Activated naive CD4-positive, alpha-beta T cell treated with anti-CD3 and anti-CD28 coated beads, Interleukin-2, amount 10 ng/mL, durations not matched to agents 7 days and 5 days (primary cell): ENCODE measurements around the gene GUCD1.
A peak's percentile ranks its signal among the peaks of the same experiment; 100 is the strongest.

Experiments used
- CTCF ChIA-PET: fragments of 350-600 bp; sonication (Branson Sonifier 250); formaldehyde crosslinking; loops from one replicate; lab custom pipeline; 2021; ENCODE audit warnings: antibody characterized with exemption; lab: Charles Lee
- DNase-seq: peaks from one replicate; pipeline ENCODE4 v3.0.0-alpha.2; 2020
- H3K27ac Mint-ChIP-seq: one replicate; pipeline ENCODE4 v1.8.0; 2021; ENCODE audit warnings: mild to moderate bottlenecking, moderate library complexity, mixed read lengths
- H3K27me3 Mint-ChIP-seq: one replicate; pipeline ENCODE4 v1.8.0; 2021; ENCODE audit warnings: mild to moderate bottlenecking, mixed read lengths
- H3K36me3 Mint-ChIP-seq: one replicate; pipeline ENCODE4 v1.8.0; 2021; ENCODE audit warnings: mixed read lengths
- H3K4me1 Mint-ChIP-seq: one replicate; pipeline ENCODE4 v1.8.0; 2021; ENCODE audit warnings: mixed read lengths
- H3K4me3 Mint-ChIP-seq: one replicate; pipeline ENCODE4 v1.8.0; 2021; ENCODE audit warnings: mild to moderate bottlenecking, moderate library complexity, mixed read lengths
- H3K9me3 Mint-ChIP-seq: one replicate; pipeline ENCODE4 v1.8.0; 2021; ENCODE audit warnings: mixed read lengths

Gene GUCD1

DNA sequence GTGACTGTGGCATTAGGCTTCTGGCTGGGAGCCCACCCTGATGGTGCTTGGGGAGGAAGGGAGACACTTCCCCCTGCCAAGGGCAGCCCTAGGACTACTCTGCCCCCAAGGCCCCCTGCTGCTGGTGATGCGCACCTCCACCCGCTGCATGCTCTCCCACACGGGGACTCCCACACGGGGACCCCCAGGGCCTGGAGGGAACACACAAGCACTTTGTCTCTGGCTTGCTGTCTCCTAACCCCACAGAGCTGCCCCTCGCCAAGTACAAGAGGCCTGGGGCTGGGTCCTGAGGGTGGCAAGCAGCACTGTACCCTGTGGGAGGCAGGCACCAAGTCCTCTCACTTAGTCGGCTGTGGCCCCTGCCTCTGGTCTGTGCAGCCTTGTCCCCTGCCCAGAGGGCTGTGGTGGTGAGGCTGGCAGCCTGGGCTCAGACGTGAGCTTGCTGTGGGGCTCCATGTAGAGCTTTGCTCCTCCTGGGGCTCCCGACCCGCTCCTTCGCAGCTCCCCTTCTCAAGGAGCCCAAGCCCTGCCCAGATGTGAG lies 30.0 kb upstream of the GUCD1 start:
- Mint-ChIP-seq H3K27me3 (no peaks in the 10 kb centered on the region), H3K36me3 (no peaks in the 10 kb centered on the region), H3K4me1 (peaks cover 2% of the 10 kb centered on the region), H3K9me3 (no peaks in the 10 kb centered on the region), H3K4me3 (no peak overlapping the region), H3K27ac (no peak overlapping the region)
- CTCF ChIA-PET, result no interaction called here
- DNase-seq, result no peak

DNA sequence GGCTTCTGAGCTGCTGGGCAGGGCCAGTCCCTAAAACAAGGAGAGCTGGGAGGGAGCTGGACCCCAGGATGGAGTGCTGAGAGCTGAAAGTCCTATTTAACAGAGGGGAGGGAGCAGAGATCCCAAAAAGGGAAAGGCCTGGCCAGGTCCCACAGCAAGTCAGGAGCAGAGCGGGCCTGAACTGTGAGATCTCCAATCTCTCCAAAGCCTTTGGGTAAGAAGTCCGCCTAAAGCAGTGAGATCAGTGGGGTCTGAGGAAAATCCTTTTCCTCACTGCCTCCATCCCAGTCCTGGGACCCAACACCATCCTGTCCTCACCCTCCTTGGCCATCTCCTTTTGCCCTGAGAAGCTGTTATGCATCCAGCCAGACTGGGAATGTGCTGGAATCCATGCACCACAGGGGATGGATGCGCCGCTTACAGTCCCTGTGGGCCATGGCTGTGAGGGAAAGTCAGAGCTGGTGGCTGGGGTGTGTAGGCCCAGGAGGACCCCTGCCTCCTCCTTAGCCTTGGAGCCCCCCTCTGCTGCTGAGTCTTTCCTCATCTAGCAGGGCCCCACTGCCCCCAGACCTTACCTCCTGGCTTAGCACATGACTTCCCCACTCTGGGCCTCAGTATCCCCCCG lies 29.3 kb upstream of the GUCD1 start:
- no peaks in the 10 kb centered on the region for H3K9me3 Mint-ChIP-seq
- H3K4me3 Mint-ChIP-seq, result no peak overlapping the region
- H3K27me3 Mint-ChIP-seq, result no peaks in the 10 kb centered on the region
- no peaks in the 10 kb centered on the region for H3K36me3 Mint-ChIP-seq
- H3K27ac Mint-ChIP-seq, result peak overlapping the region; percentile 11
- no peak for DNase-seq
- peaks cover 2% of the 10 kb centered on the region for H3K4me1 Mint-ChIP-seq
- CTCF ChIA-PET, result interaction anchor here (0.9 kb wide), 1 partner anchor 266 kb away, joined by 3 read pairs; no protein-coding TSS in a partner anchor

DNA sequence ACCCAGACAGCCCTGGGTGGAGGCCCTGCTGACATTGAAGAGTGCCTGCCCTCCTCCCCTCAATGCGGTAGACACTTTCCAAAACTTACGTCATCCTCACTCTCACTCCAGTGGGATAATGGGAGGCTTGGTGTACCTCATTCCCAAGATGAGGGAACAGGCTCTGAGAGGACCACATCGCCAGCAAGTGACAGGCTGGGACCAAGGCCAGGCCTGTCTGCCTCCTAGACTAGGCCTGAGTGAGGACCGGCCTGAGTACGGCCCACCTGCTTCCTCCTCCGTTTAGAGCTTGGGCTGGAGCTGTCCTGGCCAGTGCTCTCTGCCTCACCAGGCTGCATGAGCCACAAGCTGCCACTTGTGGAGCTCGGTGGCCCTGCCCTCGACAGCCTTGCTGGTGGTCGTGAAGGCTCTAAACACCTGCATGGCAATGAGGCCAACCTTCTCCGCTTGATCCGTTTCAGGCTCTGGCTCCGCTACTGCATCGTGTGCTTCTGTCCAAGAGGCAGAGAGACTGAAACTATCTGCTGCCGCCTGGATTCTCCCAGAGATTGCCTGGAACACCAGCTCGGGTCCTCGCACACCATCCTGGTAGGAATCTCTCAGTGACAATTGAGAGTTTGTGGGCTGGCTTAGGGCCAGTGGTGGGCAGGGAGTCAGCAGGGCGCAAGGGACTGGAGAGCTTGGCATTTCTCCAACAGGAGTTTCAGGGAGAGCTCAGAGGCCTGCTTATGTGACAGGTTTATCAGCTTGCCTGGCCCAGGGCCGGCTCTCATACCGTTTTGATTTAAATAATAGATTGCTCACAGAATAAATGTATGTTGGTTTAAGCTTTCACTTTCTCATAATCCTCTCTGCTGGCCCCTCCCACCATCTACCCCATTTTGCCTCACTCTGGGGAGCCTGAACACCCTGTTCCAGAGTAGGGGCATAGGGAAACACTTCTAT lies 28.6 kb upstream of the GUCD1 start:
- no peaks in the 10 kb centered on the region for H3K27me3 Mint-ChIP-seq
- peak overlapping the region; percentile 11 for H3K27ac Mint-ChIP-seq
- CTCF ChIA-PET, result interaction anchor here (0.9 kb wide), 1 partner anchor 267 kb away, joined by 3 read pairs; no protein-coding TSS in a partner anchor
- H3K9me3 Mint-ChIP-seq, result no peaks in the 10 kb centered on the region
- peaks cover 2% of the 10 kb centered on the region for H3K36me3 Mint-ChIP-seq
- no peak for DNase-seq
- H3K4me1 Mint-ChIP-seq, result peaks cover 2% of the 10 kb centered on the region
- H3K4me3 Mint-ChIP-seq, result no peak overlapping the region

DNA sequence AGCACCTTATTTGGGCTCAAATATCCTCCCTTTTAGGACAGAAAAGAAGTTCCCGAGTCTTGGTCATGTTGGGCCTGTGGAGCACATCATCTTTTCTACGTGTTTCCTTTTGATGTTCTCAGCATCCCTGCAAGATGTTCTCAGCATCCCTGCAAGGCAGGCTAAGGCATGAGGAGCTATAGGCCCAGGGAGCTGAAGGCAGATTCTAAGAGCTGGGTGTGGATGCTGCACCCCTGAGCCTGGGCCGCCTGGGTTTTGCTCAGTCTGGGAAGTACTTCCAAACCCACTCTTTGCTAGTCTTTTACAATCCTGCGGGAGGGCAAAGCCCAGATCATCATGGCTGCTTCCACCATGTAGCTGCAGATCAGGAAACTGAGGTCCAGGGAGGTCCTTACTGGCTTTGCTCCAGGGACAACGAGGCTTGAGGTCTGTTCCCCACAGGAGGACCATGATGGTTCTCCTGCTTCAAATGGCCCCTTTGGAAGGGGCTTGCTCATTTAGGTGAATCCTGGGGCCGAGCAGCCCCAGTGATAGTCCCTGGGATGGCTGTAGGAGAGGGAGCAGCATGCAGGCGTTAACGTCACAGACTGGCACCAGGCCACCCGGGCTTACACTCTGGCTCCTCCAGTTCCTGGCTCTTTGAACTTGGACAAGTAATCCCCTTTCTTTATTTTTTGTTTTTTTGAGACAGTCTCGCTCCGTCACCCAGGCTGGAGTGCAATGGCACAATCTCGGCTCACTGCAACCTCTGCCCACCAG lies 27.3 kb upstream of the GUCD1 start:
- no peak overlapping the region for H3K27ac Mint-ChIP-seq
- CTCF ChIA-PET, result no interaction called here
- H3K4me1 Mint-ChIP-seq, result peaks cover 2% of the 10 kb centered on the region
- H3K9me3 Mint-ChIP-seq, result no peaks in the 10 kb centered on the region
- H3K27me3 Mint-ChIP-seq, result no peaks in the 10 kb centered on the region
- no peak for DNase-seq
- H3K4me3 Mint-ChIP-seq, result no peak overlapping the region
- peaks cover 2% of the 10 kb centered on the region for H3K36me3 Mint-ChIP-seq

DNA sequence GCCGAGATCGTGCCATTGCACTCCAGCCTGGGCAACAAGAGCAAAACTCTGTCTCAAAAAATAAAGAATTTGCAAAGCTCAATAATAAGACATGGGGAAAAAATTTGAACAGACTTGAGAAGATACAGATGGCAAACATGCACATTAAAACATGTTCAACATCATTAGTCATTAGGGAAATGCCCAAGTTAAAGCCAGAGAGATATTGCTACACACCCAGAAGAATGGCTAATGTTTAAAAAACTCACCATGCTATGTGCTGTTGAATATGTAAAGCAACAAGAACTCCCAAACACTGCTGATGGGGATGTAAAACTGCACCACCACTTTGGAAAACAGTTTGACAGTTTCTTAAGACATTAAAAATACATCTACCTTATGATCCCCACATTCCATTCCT lies 25.3 kb upstream of the GUCD1 start:
- no peak overlapping the region for H3K27ac Mint-ChIP-seq
- H3K27me3 Mint-ChIP-seq, result no peaks in the 10 kb centered on the region
- no peak for DNase-seq
- peaks cover 2% of the 10 kb centered on the region for H3K4me1 Mint-ChIP-seq
- H3K4me3 Mint-ChIP-seq, result no peak overlapping the region
- H3K9me3 Mint-ChIP-seq, result no peaks in the 10 kb centered on the region
- CTCF ChIA-PET, result no interaction called here
- peaks cover 8% of the 10 kb centered on the region for H3K36me3 Mint-ChIP-seq

DNA sequence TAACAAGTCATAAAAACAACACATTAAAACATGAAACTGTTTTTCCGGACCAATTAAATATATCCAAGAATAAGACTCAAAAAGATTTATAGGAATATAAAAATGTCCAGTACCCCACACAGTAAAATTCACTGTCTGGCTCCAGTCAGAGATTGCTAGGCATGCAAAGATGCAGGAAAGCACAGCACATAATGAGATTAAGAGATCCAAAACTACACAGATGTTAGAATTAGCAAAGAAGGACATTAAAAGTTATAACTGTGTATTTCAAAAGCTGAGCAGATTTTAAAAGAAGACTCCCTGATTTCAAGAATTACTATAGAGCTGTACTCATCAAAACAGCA lies 24.3 kb upstream of the GUCD1 start:
- CTCF ChIA-PET, result no interaction called here
- no peaks in the 10 kb centered on the region for H3K4me1 Mint-ChIP-seq
- H3K4me3 Mint-ChIP-seq, result no peak overlapping the region
- H3K9me3 Mint-ChIP-seq, result no peaks in the 10 kb centered on the region
- no peaks in the 10 kb centered on the region for H3K27me3 Mint-ChIP-seq
- peaks cover 16% of the 10 kb centered on the region for H3K36me3 Mint-ChIP-seq
- no peak for DNase-seq
- no peak overlapping the region for H3K27ac Mint-ChIP-seq

DNA sequence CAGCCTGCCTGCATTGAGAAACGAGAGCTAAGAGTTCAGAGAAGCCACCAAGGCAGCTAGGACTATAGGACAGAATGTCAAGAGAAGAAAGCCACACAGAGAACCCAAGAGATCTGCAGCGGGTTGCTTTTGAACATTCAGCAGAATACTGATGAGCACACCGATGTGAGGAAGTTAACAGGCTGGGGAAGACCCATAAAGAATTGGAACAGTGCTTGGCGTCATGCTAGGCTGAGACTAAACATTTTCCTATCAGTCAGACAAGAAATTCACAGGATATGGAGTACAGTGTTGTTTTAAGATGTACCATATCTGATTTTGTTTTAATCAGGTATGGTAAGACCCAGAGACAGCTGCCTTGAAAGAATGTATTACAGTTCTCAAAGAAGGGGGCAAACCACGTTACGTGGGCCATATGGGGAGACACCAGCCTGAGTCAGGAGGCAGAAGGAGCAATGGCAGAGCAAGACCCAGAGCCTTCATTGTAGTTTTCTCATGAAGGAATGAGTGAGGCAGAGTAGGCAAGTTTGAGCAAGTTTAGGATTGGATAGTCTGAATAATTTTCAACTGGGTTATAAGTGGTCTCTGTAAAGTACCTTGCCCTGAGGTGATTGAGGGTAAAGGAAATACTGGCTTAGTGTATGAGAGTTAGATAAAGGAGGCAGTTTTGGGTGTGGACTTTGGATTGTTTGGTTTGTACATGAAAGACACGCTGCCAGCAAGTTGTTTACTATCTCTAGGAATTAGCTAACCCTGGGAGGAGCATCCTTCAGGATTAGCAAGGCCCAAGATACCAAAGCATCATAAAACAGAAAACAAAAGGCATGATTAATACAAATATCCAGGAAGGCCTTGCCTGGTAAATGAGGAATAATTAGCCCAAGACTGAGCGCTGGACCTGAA lies 23.7 kb upstream of the GUCD1 start:
- no peak for DNase-seq
- CTCF ChIA-PET, result no interaction called here
- Mint-ChIP-seq H3K4me3 (no peak overlapping the region), H3K27ac (no peak overlapping the region), H3K9me3 (no peaks in the 10 kb centered on the region), H3K27me3 (no peaks in the 10 kb centered on the region), H3K36me3 (peaks cover 16% of the 10 kb centered on the region), H3K4me1 (no peaks in the 10 kb centered on the region)

DNA sequence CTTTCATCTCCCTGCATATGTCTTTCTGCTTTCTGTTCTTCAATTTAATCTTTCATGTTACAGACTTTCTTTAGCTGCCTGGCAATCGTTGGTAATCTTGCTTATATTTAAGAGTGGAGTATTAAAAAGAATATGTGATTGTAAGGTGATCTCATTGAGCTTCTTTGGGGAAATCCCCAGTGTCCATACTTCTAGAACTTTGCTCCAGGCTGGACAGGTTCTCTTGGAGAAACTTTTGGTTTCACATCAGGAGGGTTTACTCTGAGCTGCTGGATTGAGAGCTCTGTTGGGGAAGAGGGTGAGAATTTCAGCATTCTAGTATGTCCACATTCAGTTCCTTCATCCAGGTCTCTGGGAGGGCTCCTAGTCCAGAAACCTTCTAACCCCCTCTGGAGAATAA lies 21.8 kb upstream of the GUCD1 start:
- CTCF ChIA-PET, result interaction anchor here (0.7 kb wide), 1 partner anchor 58 kb away, joined by 3 read pairs; no protein-coding TSS in a partner anchor

DNA sequence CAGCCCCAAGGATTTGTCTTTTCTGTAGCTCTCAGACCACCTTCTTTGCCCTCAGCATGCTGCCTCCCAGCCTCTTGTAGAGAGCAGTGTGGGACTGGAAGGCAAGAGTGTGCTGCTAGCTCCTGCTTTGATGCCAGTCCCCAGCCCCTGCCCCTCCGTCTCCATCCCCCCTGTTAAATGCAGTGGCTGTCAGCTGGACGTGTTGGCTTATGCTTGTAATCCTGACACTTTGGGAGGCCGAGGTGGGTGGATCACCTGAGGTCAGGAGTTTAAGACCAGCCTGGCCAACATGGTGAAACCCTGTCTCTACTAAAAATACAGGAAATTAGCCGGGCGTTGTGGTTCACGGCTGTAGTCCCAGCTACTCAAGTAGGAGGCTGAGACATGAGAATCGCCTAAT lies 16.3 kb upstream of the GUCD1 start:
- Mint-ChIP-seq H3K9me3 (no peaks in the 10 kb centered on the region), H3K4me3 (no peak overlapping the region), H3K4me1 (no peaks in the 10 kb centered on the region), H3K27me3 (no peaks in the 10 kb centered on the region), H3K36me3 (peaks cover 39% of the 10 kb centered on the region), H3K27ac (no peak overlapping the region)
- CTCF ChIA-PET, result no interaction called here
- DNase-seq, result no peak

More for the DNA sequence above, 21.8 kb upstream of the GUCD1 start:
- peaks cover 27% of the 10 kb centered on the region for H3K36me3 Mint-ChIP-seq
- no peak for DNase-seq
- no peaks in the 10 kb centered on the region for H3K9me3 Mint-ChIP-seq
- H3K27ac Mint-ChIP-seq, result no peak overlapping the region
- no peaks in the 10 kb centered on the region for H3K27me3 Mint-ChIP-seq
- H3K4me1 Mint-ChIP-seq, result no peaks in the 10 kb centered on the region
- H3K4me3 Mint-ChIP-seq, result no peak overlapping the region

DNA sequence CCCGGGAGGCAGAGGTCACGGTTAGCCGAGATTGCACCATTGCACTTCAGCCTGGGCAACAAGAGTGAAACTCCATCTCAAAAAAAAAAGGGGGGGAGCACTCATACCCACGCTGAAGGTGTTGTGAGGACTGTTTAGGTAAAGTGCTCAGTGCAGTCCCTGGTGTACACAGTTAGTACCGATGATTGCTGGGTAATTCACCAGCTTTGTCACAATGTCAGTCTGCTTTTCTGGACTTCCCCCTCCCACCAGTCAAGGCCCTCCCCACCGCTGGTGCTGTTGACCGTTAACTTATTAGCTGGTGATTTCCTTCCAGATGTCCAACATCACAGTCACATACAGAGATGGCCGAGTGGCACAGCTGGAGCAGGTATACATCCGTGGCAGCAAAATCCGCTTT lies 12.7 kb upstream of the GUCD1 start:
- peaks cover 13% of the 10 kb centered on the region for H3K4me1 Mint-ChIP-seq
- CTCF ChIA-PET, result no interaction called here
- no peaks in the 10 kb centered on the region for H3K9me3 Mint-ChIP-seq
- H3K4me3 Mint-ChIP-seq, result no peak overlapping the region
- peaks cover 29% of the 10 kb centered on the region for H3K36me3 Mint-ChIP-seq
- H3K27me3 Mint-ChIP-seq, result no peaks in the 10 kb centered on the region
- H3K27ac Mint-ChIP-seq, result no peak overlapping the region
- DNase-seq, result no peak

DNA sequence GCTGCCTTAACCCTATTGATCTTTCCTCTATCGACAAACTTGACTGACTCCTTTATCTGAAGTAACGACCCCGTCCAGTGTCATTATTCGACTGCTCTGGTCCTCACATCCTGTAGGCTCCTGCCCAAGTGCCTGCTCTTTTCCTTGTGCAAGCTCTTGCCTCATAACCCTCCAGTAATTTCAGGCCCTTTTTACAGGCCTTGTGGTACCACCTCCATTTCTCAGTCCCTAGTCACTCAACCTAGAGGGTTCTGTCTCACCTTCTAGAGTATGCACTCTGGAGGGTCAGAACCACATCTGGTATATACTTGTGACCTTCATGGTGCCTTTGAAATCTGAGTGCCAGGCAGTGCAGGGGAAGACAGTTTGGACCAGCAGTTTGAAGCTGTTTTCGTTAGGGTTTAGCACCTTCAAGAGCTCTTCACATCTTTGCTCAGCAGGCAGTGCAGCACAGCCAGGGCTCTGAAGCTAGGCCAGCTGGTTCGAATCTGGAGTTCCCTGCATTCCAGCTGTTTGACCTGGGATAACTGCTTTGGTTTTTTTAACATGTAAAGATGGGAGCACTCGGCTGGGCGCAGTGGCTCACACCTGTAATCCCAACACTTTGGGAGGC lies 12.1 kb upstream of the GUCD1 start:
- no peaks in the 10 kb centered on the region for H3K27me3 Mint-ChIP-seq
- CTCF ChIA-PET, result no interaction called here
- H3K4me3 Mint-ChIP-seq, result no peak overlapping the region
- no peak for DNase-seq
- no peak overlapping the region for H3K27ac Mint-ChIP-seq
- H3K36me3 Mint-ChIP-seq, result peaks cover 27% of the 10 kb centered on the region
- no peaks in the 10 kb centered on the region for H3K9me3 Mint-ChIP-seq
- peaks cover 14% of the 10 kb centered on the region for H3K4me1 Mint-ChIP-seq

DNA sequence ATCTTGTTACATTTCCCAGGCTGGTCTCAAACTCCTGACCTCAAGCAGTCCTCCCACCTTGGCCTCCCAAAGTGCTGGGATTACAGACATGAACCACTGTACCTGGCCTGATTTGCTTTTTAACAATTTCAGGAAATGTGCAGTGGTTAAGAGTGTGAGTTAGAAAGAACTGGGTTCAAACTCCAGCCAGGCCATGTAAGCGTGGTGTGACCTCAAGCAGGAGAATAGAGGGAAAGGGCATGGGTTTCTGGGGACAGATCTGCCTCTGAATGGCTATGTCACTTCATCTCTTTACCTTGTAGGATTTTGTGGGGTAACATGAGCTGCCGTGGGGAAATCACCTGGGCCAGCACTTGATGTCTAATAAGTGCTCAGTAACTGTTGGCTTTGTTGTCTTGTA lies 10.1 kb upstream of the GUCD1 start:
- peak overlapping the region; percentile 60 for H3K27ac Mint-ChIP-seq

DNA sequence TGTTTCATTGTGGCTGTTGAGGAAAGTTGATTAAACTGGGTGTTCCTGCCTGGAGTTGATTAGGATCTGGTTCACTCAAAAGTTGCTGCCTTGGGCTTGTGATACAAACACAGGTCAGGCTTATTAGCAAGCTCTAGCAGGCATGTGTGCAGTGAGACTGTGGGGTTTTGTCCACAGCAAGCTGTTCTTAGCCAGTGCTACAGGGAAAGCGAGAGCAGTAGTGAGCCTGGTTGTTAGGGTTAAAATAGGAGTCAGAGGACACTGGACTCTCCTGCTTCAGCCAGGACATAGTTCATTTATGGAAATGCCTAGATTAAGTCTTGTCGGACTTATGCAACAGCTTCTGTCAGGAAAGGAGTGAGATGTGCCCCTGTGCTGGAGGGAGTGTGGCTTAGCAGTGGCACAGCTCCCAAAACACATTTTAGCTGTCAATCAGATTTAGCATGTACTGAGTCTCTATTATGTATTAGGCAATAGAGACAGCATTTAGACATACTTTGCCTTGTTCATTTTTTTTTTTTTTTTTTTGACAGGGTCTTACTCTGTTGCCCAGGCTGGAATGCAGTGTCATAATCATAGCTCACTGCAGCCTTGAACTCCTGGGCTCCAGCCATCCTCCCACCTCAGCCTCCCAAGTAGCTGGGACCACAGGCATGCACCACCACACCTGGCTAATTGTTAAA lies 9.6 kb upstream of the GUCD1 start:
- Mint-ChIP-seq H3K4me1 (peaks cover 20% of the 10 kb centered on the region), H3K27me3 (no peaks in the 10 kb centered on the region), H3K4me3 (no peak overlapping the region), H3K36me3 (peaks cover 19% of the 10 kb centered on the region), H3K9me3 (no peaks in the 10 kb centered on the region), H3K27ac (peak overlapping the region; percentile 58)
- CTCF ChIA-PET, result no interaction called here
- DNase-seq, result no peak

More for the DNA sequence above, 10.1 kb upstream of the GUCD1 start:
- no peak for DNase-seq
- Mint-ChIP-seq H3K4me3 (no peak overlapping the region), H3K9me3 (no peaks in the 10 kb centered on the region), H3K4me1 (peaks cover 19% of the 10 kb centered on the region), H3K36me3 (peaks cover 23% of the 10 kb centered on the region), H3K27me3 (no peaks in the 10 kb centered on the region)
- CTCF ChIA-PET, result no interaction called here
